C1 segment of cervical spinal cord (tissue), 14 donors: ENCODE results near the gene BIN1.

Experiments used
- DNase-seq, 14 donors: peaks; one replicate each; lab custom pipeline; 2025; lab: John Stamatoyannopoulos, UW

Gene BIN1

GRCh38 chr2:127091148-127091547 is 15.8 kb downstream of the BIN1 start:
- no peak for DNase-seq

- no peak for DNase-seq
Measured at GRCh38 chr2:127090281-127091120, 16.5 kb downstream of the BIN1 start.

GRCh38 chr2:127089478-127090235 is 17.3 kb downstream of the BIN1 start:
- DNase-seq: no peak

GRCh38 chr2:127088706-127089105 is 18.2 kb downstream of the BIN1 start:
- no peak for DNase-seq

GRCh38 chr2:127087791-127088495 is 19.0 kb downstream of the BIN1 start:
- DNase-seq: no peak

GRCh38 chr2:127086990-127087790 is 19.8 kb downstream of the BIN1 start:
- peak in 5 of 14 donors; percentile 37 to 57 (median 41) for DNase-seq

- DNase-seq: peak in 1 of 14 donors; percentile 48
Measured at GRCh38 chr2:127085317-127085681, 21.7 kb downstream of the BIN1 start.

- no peak for DNase-seq
Measured at GRCh38 chr2:127084611-127085316, 22.2 kb downstream of the BIN1 start.

- DNase-seq: peak in 11 of 14 donors; percentile 1 to 75 (median 53)
Measured at GRCh38 chr2:127083819-127084503, 23.0 kb downstream of the BIN1 start.

- no peak for DNase-seq
Measured at GRCh38 chr2:127082974-127083373, 24.0 kb downstream of the BIN1 start.

GRCh38 chr2:127081826-127082633 is 24.9 kb downstream of the BIN1 start:
- peak in 10 of 14 donors; percentile 35 to 84 (median 46) for DNase-seq

GRCh38 chr2:127080938-127081755 is 25.8 kb downstream of the BIN1 start:
- DNase-seq: peak in 5 of 14 donors; percentile 51 to 88 (median 73)

GRCh38 chr2:127080226-127080937 is 26.6 kb downstream of the BIN1 start:
- DNase-seq: no peak

- no peak for DNase-seq
Measured at GRCh38 chr2:127079358-127079920, 27.5 kb downstream of the BIN1 start.

GRCh38 chr2:127078666-127079270 is 28.2 kb downstream of the BIN1 start:
- DNase-seq: no peak

GRCh38 chr2:127078028-127078427 is 28.9 kb downstream of the BIN1 start:
- no peak for DNase-seq

- peak in 1 of 14 donors; percentile 17 for DNase-seq
Measured at GRCh38 chr2:127076924-127077323, 30.0 kb downstream of the BIN1 start.
